Psoas muscle (tissue), 8 donors: Measurements from ENCODE around the gene ARMH3. TPM values are rescaled to one million over a fixed set of nuclear protein-coding genes. Genes with fewer than 3 reads are reported as not detected.

Experiments
- ATAC-seq, 4 donors: fragments of 200-7000 bp; cut with Tn5 transposase; one replicate each; pipeline ENCODE4 v1.9.1; 2020; ENCODE audit warnings: moderate library complexity in 3 of 4, mild to moderate bottlenecking in 2 of 4
- DNase-seq, 2 donors: peaks; one replicate each; pipeline ENCODE4 v3.0.0-alpha.2; 2020
- H3K27ac ChIP-seq: fragments of 200-600 bp; one replicate; pipeline ENCODE4 v1.8.0; 2022
- H3K27me3 ChIP-seq, 3 donors: fragments of 200-600 bp in 1 of 3; one replicate each; pipeline versions ENCODE4 v1.6.1 to v1.8.0; 2013 to 2022; ENCODE audit warnings: low read length in 2 of 3, mild to moderate bottlenecking in 2 of 3, moderate library complexity in 1 of 3; ENCODE audit not compliant: insufficient read depth in 3 of 3
- H3K36me3 ChIP-seq, 2 donors: fragments of 200-600 bp in 1 of 2; one replicate each; pipeline versions ENCODE4 v1.6.1 to v1.8.0; 2013 to 2022; ENCODE audit warnings: low read depth in 1 of 2, mild to moderate bottlenecking in 1 of 2, moderate library complexity in 1 of 2; ENCODE audit not compliant: insufficient read depth in 1 of 2
- H3K4me1 ChIP-seq: fragments of 200-600 bp; one replicate; pipeline ENCODE4 v1.8.0; 2022
- H3K4me3 ChIP-seq: fragments of 200-600 bp; one replicate; pipeline ENCODE4 v1.8.0; 2022; ENCODE audit warnings: mild to moderate bottlenecking
- H3K9me3 ChIP-seq: fragments of 200-600 bp; one replicate; pipeline ENCODE4 v1.8.0; 2022
- CTCF ChIP-seq: fragments of 200-600 bp; IDR thresholded peaks from one replicate; pipeline ENCODE4 v1.8.0; 2022; ENCODE audit warnings: antibody characterized with exemption
- WGBS, 3 donors: extraction: QIAGEN DNeasy Blood & Tissue Kit; methylation state at CpG; one replicate each; pipeline versions ENCODE4 v1.1.6 to v1.1.7; 2013; 5-methylcytosine and 5-hydroxymethylcytosine counted together
- intact Hi-C, 2 donors: fragments of 100-400 bp; cut with DNase I; formaldehyde crosslinking; loops; one replicate each; pipeline versions ENCODE4 v1.11.0 to v1.14.2; 2022
- polyA plus RNA-seq, 3 donors: library from polyadenylated mRNA; stranded (reverse); fragments of 200-250 nt; gene quantifications; one replicate each; pipeline ENCODE4 v1.2.3, GENCODE V29; 2013
- total RNA-seq, 4 donors: library from RNA; stranded (reverse); fragmentation: NEBNext Ultra II Directional in 2 of 4; extraction: Animal tissue kit (Norgen Biotek cat#: 25700) in 2 of 4; gene quantifications; one replicate each; pipeline versions ENCODE4 v1.2.1 to v1.2.4, GENCODE V29; 2021 to 2023
- donor health status: healthy with polysubstance abuse.
- donor health status: DM: no; HTN: no; CAD: no; lungs with moderate emphysema.
- donor health status: Bipolar disorder and iron deficiency.
- donor health status: healthy.
- donor health status: DM: yes; HTN: yes; CAD: no.
- donor health status: DM: no; HTN: no; CAD: no.
- donor health status: DM: no; HTN: no; CAD: no.
- donor health status: DM: yes; HTN: yes; CAD: no.

ARMH3 gene
- total and polyA plus RNA-seq, 7 donors = 14.1 to 38.7 (median 22.9) TPM

GRCh38 chr10:101874252-101874651, 181.7 kb downstream of the ARMH3 start:
- no peaks in the 10 kb centered on the region for H3K27me3 ChIP-seq
- no peak for DNase-seq
- H3K27ac ChIP-seq = no peak overlapping the region
- intact Hi-C loops = no loop called here
- ATAC-seq = no peak
- no peaks in the 10 kb centered on the region for H3K36me3 ChIP-seq
- TF ChIP-seq CTCF = no peak
- H3K4me1 ChIP-seq = no peaks in the 10 kb centered on the region
- no peak overlapping the region for H3K4me3 ChIP-seq
- no peaks in the 10 kb centered on the region for H3K9me3 ChIP-seq

DNA sequence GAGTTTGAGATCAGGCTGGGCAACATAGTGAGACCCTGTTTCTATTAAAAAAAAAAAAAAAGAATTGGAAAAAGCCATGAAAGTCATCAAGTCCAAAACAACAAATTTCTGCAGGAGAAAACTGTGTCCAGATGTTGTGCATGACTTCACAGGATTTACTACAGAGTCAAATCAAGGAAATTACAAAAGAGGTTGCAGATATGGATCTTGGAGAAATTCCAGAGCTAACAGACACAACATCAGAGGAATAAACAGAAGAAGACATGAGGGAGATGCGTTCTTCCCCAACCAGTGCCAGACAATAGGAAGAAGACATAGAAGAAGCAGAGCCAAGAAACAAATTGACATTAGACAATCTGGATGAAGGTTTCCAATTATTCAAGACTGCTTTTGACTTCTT, 188.0 kb downstream of the ARMH3 start:
- intact Hi-C loops = no loop called here
- Histone ChIP-seq H3K27ac (no peak overlapping the region), H3K9me3 (no peaks in the 10 kb centered on the region), H3K4me1 (no peaks in the 10 kb centered on the region), H3K27me3 (no peaks in the 10 kb centered on the region), H3K4me3 (no peak overlapping the region), H3K36me3 (no peaks in the 10 kb centered on the region)
- WGBS, 3 donors = 62 to 86% (median 69%) methylated on average over 1 of the region's 1 CpG
- no peak for ATAC-seq
- TF ChIP-seq CTCF = no peak
- no peak for DNase-seq

- Histone ChIP-seq H3K27ac (no peak overlapping the region), H3K36me3 (no peaks in the 10 kb centered on the region), H3K4me3 (no peak overlapping the region), H3K9me3 (no peaks in the 10 kb centered on the region), H3K4me1 (no peaks in the 10 kb centered on the region), H3K27me3 (no peaks in the 10 kb centered on the region)
- no peak for TF ChIP-seq CTCF
- intact Hi-C loops = no loop called here
- DNase-seq (no peak), ATAC-seq (no peak)
- 94 to 98% (median 96%) methylated on average over 2 of the region's 2 CpGs for WGBS, 3 donors
These were observed 196.4 kb downstream of the ARMH3 start for GRCh38 chr10:101859530-101859929.

GRCh38 chr10:101858723-101859500, 197.1 kb downstream of the ARMH3 start:
- Histone ChIP-seq H3K36me3 (no peaks in the 10 kb centered on the region), H3K27ac (no peak overlapping the region), H3K4me3 (no peak overlapping the region), H3K27me3 (no peaks in the 10 kb centered on the region), H3K4me1 (no peaks in the 10 kb centered on the region), H3K9me3 (no peaks in the 10 kb centered on the region)
- WGBS, 3 donors = 64 to 98% (median 95%) methylated on average over 3 of the region's 3 CpGs
- ATAC-seq (no peak), DNase-seq (no peak)
- intact Hi-C loops = no loop called here
- TF ChIP-seq CTCF = no peak
